GM21737 (cell line): ENCODE results near the gene ZSCAN26.
"Not testable (repeated sequence)": the region's sequence is repeated elsewhere in the genome, so short reads cannot be mapped to it uniquely, and the experiment has no call there.

Experiments
- ATAC-seq: cut with Tn5 transposase; IDR thresholded peaks from one replicate; pipeline ENCODE4 v1.9.1; 2021; ENCODE audit warnings: mild to moderate bottlenecking, moderate library complexity; ENCODE audit not compliant: unreplicated experiment

Gene ZSCAN26

DNA sequence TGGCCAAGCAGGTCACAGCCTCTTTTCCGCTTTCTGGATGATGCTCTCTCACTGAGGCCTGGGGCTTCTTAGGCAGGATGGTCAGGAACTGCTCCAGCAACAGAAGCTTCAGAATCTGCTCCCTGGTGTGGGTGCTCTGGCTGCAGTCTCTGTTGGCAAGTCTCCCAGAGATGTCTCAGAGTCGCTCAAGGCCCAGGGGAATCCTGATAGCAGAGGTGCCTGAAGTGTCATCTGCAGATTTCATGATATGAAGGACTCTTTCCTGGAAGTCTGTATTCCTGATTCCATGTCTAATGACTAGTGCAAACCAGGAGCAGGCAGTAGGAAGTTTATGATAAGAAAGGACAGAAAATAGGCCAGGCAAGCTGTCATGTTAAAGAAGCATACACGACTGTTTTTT, 48.7 kb downstream of the ZSCAN26 start:
- ATAC-seq, result no peak

DNA sequence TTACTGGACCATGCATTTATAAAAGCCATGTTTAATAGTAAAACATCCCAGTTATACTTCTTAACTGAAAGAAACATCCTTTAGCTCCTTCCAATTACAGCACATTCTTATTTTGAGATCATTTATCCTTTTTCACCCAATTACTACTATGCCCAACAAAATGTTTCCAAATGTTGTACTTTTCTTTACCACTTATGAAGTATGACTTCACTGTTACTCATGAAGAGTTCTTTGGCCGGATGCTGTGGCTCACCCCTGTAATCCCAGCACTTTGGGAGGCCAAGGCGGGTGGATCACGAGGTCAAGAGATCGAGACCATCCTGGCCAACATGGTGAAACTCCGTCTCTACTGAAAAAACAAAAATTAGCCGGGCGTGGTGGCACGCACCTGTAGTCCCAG, 50.9 kb downstream of the ZSCAN26 start:
- ATAC-seq, result not testable (repeated sequence)

DNA sequence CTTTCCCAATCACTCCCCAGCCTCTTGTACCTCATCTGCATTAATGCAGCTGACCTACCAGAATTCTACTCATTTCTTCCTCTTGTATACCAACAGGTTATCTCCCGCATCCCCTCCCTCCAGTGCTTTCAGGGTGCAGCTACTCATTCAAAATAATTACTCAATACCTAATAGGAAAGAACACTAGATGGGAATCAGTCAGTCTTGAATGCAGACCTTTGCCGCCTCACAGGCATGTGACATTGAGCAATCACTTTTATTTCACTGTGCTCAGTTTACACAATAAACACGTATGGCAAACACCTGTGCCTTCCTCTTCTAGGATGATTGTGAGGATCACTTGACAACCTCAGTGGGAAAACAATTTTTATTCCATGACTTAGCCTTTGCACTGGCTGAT, 55.7 kb downstream of the ZSCAN26 start:
- ATAC-seq, result no peak

DNA sequence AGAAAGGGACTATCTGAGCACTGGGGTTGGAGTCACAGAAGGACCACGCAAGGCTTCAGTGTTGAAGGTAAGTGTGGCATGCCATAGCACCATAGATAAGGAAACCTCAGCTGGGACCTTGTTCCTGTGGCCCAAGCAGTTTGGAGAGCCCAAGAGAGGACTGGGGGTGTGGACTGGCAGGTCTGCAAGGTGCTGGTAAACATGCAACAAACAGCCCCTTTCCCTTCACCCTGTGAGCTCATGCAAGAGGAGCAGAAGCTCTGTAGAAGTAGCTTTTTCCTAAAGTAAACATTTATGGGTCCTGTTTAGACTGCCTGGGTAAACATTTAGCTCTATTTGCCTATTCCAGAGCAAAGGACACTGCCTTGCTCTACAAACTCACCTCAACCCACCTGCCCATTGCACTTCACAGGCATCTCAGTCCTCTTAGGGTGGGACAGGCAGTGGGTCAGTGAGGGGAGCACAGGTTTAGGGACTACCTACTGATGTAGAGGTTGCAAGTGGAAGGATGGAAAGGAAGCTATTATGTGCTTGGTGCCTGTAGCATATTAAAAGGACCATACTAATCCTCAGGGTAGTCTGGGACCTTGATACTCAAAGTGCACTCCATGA, 57.0 kb downstream of the ZSCAN26 start:
- no peak for ATAC-seq

DNA sequence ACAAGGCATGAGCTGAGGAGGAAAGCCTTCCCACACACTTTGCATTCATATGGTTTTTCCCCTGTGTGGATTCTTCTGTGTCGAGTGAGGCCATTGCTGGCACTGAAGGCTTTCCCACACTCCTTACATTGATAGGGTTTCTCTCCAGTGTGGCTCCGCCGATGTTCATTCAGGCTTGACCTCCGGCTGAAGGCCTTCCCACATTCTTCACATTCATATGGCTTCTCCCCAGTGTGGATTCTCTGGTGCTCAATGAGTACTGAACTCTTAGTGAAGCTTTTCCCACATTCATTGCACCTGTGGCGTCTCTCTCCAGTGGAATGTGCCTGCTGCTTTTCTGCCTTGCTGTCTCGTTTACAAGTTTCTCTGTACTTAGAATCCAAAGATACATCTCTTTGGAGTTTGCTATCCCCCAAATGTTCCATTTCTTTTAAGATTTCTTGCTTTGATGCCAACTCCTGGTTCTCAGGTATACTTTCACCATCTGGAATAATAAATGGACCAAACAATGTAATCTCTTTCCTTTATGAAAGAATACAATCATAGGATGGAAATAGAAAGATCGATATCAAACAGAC, 59.5 kb downstream of the ZSCAN26 start:
- ATAC-seq, result no peak
